Omental fat pad (tissue), 4 donors: Measurements from ENCODE around the gene PIGM. TPM values are rescaled to one million over a fixed set of nuclear protein-coding genes. Genes with fewer than 3 reads are reported as not detected.

Experiments used
- ATAC-seq: fragments of 150-250 bp; one replicate; pipeline ENCODE4 v1.9.1; 2016; ENCODE audit warnings: mild to moderate bottlenecking, moderate library complexity; ENCODE audit not compliant: low FRiP score
- DNase-seq: peaks from one replicate; pipeline ENCODE4 v3.0.0-alpha.2; 2019; ENCODE audit warnings: low spot score
- total RNA-seq, 4 donors: library from RNA; depleted of rRNA; stranded (reverse); fragments of >200 nt; gene quantifications; one replicate each; pipeline ENCODE4 v1.1.0, GENCODE V29; 2016
- TF ChIP-seq, protein P1 (sequence below), 3 donors: fragments of 450-650 bp; IDR thresholded peaks; one replicate each; pipeline ENCODE4 v1.5.1; 2016 to 2017; ENCODE audit warnings: antibody characterized with exemption in 3 of 3, mild to moderate bottlenecking in 3 of 3, moderate library complexity in 2 of 3

The PIGM gene
- total RNA-seq, 4 donors from 2014 or later: 3.0 to 4.7 (median 4.0) TPM

DNA sequence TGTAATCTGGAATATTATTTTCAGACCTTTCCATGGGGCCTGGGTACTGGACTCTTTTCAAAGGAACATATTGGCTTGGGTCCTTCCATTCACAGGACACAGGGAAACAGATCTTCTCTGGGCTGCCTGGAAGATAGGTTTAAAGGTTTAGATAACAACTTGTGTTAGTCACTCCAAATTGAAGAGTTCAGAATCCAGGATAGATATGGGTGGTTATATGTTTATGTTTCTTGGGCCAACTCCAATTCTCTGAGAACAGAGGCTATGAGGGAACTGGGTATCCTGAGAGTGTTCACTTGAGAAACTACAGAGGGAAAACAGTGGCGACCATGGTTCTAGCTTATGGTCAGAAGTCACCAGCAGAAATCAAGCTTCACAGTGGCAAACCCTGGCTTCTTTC lies 8.7 kb upstream of the PIGM start:
- TF ChIP-seq, protein P1, sequence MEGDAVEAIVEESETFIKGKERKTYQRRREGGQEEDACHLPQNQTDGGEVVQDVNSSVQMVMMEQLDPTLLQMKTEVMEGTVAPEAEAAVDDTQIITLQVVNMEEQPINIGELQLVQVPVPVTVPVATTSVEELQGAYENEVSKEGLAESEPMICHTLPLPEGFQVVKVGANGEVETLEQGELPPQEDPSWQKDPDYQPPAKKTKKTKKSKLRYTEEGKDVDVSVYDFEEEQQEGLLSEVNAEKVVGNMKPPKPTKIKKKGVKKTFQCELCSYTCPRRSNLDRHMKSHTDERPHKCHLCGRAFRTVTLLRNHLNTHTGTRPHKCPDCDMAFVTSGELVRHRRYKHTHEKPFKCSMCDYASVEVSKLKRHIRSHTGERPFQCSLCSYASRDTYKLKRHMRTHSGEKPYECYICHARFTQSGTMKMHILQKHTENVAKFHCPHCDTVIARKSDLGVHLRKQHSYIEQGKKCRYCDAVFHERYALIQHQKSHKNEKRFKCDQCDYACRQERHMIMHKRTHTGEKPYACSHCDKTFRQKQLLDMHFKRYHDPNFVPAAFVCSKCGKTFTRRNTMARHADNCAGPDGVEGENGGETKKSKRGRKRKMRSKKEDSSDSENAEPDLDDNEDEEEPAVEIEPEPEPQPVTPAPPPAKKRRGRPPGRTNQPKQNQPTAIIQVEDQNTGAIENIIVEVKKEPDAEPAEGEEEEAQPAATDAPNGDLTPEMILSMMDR (IDR thresholded peaks at IDR 0.05): no peak
- ATAC-seq: no peak
- DNase-seq: no peak

DNA sequence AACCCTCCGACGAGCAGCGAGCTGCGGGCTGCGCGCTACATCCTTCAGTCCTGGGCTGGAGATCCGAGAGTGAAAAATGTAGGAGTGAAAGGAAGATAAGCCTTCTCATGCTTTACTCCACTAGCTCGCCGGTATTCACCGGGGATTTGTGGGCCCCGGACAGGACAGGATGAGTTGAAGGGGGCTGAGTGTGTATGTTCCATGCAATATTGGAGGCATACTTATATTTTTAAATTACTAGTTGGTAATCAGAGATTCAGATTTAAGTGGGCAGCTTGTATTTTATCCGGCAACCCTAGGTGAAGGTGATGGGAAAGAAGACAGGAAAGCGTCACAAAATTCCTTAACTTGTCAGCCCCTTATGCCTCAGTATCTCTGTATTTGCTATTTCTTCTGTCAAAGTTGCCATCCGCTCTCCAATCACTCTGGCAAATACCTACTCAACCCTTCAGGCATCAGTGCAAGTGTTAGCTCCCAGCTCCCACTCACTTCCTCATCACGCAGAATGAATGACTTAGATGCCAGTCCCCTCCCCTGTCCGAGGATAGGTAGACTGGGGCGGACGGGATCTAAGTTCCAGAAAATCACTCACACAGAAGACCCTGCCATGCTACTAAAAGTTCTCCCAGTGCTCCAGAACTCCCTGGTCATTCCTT lies 503 bp upstream of the PIGM start:
- ATAC-seq (peak; percentile 16), DNase-seq (no peak)
- TF ChIP-seq, protein P1 (IDR thresholded peaks at IDR 0.05): no peak

DNA sequence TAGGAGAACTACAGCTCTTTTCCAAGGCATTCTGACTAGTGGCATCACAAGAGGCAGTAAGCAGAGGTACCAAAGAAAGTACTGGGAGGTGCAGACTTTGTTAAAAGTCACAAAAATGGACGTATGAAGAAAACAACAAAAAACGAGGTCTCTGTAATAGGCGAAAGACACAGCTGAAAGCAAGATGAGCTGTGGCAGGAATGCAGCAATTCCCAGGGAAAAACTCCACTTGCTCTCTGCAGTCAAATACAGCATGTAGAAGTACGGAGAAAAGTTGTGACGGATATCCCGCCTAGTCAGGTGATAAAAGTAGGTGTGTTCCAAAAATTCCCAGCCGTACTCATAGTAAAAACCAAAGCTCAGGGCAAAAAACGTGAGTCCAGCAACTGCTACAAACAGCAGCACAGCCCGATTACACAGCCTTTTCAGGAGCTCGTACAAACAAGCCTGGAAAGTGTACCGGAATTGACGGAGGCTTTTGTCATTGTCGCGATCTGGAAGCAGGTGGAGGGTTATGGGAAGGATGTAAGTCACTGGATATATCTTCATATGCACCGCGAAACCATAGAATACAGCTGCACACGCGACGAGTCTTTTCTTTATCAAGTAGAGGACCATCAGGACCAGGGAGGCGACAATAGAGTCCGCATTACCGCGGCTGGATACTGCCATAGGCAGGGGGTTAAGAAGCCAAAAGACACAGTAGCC lies 979 bp downstream of the PIGM start:
- DNase-seq (no peak), ATAC-seq (peak; percentile 40)

DNA sequence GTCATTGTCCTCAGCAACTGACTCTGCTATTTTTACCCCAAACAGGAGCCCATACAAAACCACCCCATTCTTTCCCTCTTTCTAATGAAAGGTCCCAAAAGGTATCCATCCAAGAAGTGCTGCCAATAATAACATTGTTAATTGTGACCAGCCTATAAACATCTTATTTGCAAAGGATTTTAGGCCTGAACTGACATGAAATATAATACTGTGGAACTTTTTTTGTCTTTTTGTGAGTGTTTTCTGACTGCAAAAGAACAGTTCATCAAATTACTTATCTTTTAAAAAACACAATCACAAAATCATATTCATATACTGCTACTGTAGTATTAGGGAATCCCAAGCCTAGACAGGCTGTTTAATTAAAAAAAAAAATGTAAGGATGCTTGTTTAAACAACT lies 3.4 kb downstream of the PIGM start:
- TF ChIP-seq, protein P1 (IDR thresholded peaks at IDR 0.05): no peak
- ATAC-seq (no peak), DNase-seq (no peak)

More for the DNA sequence above, 979 bp downstream of the PIGM start:
- TF ChIP-seq, protein P1 (IDR thresholded peaks at IDR 0.05): no peak

DNA sequence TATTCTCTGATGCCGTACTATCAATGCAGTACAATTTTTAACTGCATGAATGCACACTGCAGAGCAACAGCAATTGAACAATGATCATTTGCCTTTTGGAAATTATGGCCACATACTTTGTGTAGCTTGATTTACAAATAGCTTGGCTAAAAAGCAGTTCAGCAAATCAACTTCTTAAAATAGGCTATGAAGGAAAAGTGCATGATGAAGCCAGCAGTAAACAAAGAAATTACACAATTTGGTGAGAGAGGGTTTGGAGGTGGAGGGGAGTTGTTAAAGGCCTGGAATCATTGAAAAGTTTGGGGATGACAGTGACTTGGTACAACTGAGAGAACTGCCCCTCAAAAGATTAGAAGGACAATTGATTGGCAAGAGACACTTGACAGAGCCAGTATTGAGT lies 6.5 kb downstream of the PIGM start:
- DNase-seq: no peak
- TF ChIP-seq, protein P1 (IDR thresholded peaks at IDR 0.05): no peak
- no peak for ATAC-seq

DNA sequence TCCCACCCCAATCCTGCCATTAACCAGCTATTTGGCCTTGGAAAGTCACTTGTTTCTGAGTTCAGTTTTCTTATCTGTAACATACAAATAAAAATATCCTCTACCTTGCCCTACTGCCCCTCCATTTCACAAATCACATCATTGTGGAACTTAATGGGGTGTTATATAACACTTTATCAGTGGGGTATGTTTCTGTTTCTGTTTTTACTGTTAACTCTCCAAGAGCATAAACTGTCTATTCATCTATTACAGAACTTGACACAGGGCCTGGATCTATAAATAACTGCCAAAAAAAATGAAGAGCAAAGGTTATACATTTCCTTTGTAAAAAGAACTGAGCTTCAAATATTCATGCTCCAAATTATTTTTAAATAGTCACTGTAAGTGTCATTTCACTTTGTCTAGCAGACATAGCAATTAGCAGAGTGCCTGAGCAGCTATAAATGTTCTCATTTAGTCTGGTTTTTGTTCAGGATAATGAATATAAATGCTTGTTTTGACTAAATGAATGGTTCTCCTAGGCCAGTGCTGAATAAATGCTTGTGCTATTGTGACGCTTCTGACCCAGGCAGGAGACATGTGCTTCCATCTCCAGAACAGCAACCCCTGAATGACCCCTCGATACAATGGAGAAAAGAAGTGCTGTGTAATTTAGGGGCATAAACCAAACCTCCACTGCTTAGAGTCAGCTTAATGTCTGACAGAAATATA lies 7.4 kb downstream of the PIGM start:
- TF ChIP-seq, protein P1 (IDR thresholded peaks at IDR 0.05): no peak
- ATAC-seq (no peak), DNase-seq (no peak)
